Panc1 (cell line): ENCODE results near the gene UGDH. TPM values are rescaled to one million over a fixed set of nuclear protein-coding genes. Genes with fewer than 3 reads are reported as not detected.
A peak's percentile ranks its signal among the peaks of the same experiment; 100 is the strongest.

ENCODE experiments used
- ATAC-seq: fragments of 200-7000 bp; cut with Tn5 transposase; 2 replicates; pipeline ENCODE4 v1.9.1; 2020; ENCODE audit warnings: mild to moderate bottlenecking, moderate library complexity
- BruUV-seq: library from RNA; stranded (reverse); fragments of 400-500 nt; replicated peaks from 2 replicates; lab custom pipeline; 2021; lab: Mats Ljungman, UMichigan
- CTCF ChIA-PET: fragments of 300-600 bp; sonication (Branson Sonifier 250); formaldehyde crosslinking; loops from one replicate; lab custom pipeline; 2022; ENCODE audit warnings: antibody characterized with exemption; lab: Charles Lee
- POLR2A ChIA-PET: fragments of 300-600 bp; sonication (Branson Sonifier 250); formaldehyde crosslinking; loops from one replicate; lab custom pipeline; 2022; ENCODE audit warnings: antibody characterized with exemption; lab: Charles Lee
- DNase-seq: peaks from one replicate; pipeline ENCODE4 v3.0.0-alpha.2; 2010; ENCODE audit warnings: low read depth, low spot score
- H3K27ac ChIP-seq: 2 replicates; pipeline ENCODE4 v1.5.1; 2011; ENCODE audit warnings: mild to moderate bottlenecking, low read length, inconsistent platforms
- H3K27me3 ChIP-seq: fragments of 200-500 bp; sonication (Bioruptor generic); 2 replicates; pipeline ENCODE4 v1.6.0; 2014; ENCODE audit warnings: low read length, inconsistent platforms; ENCODE audit not compliant: control insufficient read depth, insufficient read depth
- H3K36me3 ChIP-seq: fragments of 200-500 bp; sonication (Bioruptor generic); 2 replicates; pipeline ENCODE4 v1.5.1; 2014; ENCODE audit warnings: inconsistent platforms, mild to moderate bottlenecking, low read length, moderate library complexity; ENCODE audit not compliant: control insufficient read depth, insufficient read depth
- H3K4me1 ChIP-seq: 2 replicates; pipeline ENCODE4 v1.5.1; 2011; ENCODE audit warnings: inconsistent platforms, mild to moderate bottlenecking, low read length, moderate library complexity; ENCODE audit not compliant: control insufficient read depth, insufficient read depth
- H3K4me3 ChIP-seq, 2 experiments: 2 replicates each; pipeline ENCODE4 v1.5.1; 2011 to 2012; ENCODE audit warnings: low read depth in 2 of 2, low read length in 2 of 2, mild to moderate bottlenecking in 2 of 2, inconsistent platforms in 1 of 2, moderate library complexity in 1 of 2
- H3K9me3 ChIP-seq: fragments of 200-500 bp; sonication (Bioruptor generic); 2 replicates; pipeline ENCODE4 v1.5.1; 2014; ENCODE audit warnings: low read depth, mild to moderate bottlenecking, inconsistent platforms, low read length, moderate library complexity; ENCODE audit not compliant: control insufficient read depth, insufficient read depth
- POLR2AphosphoS5 ChIP-seq: IDR thresholded peaks from 2 replicates; pipeline ENCODE4 v1.6.1; 2012; ENCODE audit warnings: mild to moderate bottlenecking, low read depth, low read length, moderate library complexity
- SIN3A ChIP-seq: IDR thresholded peaks from 2 replicates; pipeline ENCODE4 v1.6.1; 2012; ENCODE audit warnings: low read depth, mild to moderate bottlenecking, low read length, moderate library complexity, borderline replicate concordance; ENCODE audit not compliant: insufficient read depth
- TCF7L2 ChIP-seq: IDR thresholded peaks from 2 replicates; pipeline ENCODE4 v1.6.1; 2011; ENCODE audit warnings: mild to moderate bottlenecking, low read depth, low read length, inconsistent platforms
- in situ Hi-C: cut with HindIII; loops from 2 replicates; pipeline ENCODE4 v1.10.0; 2016; ENCODE audit warnings: low sequenced_read_pairs, low pct_unique_long_range_greater_than_20kb
- intact Hi-C: fragments of 100-400 bp; cut with micrococcal nuclease; formaldehyde crosslinking; loops from one replicate; pipeline ENCODE4 v1.10.0; 2022; ENCODE audit not compliant: unreplicated experiment
- total RNA-seq: library from RNA; stranded (reverse); gene quantifications from one replicate; pipeline ENCODE4 v1.2.1, GENCODE V29; 2021; ENCODE audit not compliant: unreplicated experiment
- TF ChIP-seq, protein P1 (sequence below): fragments of 450-650 bp; IDR thresholded peaks from 2 replicates; pipeline ENCODE4 v1.5.1; 2017; ENCODE audit warnings: mild to moderate bottlenecking
- TF ChIP-seq, protein P2 (sequence below), 2 experiments: IDR thresholded peaks; 2 replicates each; pipeline ENCODE4 v1.6.1; 2011 to 2012; ENCODE audit warnings: low read depth in 2 of 2, control low read depth in 1 of 2, low read length in 1 of 2, mild to moderate bottlenecking in 1 of 2, moderate library complexity in 1 of 2; ENCODE audit not compliant: insufficient read depth in 1 of 2

Gene UGDH
- total RNA-seq, 1 experiment from 2014 or later = 373 TPM

DNA sequence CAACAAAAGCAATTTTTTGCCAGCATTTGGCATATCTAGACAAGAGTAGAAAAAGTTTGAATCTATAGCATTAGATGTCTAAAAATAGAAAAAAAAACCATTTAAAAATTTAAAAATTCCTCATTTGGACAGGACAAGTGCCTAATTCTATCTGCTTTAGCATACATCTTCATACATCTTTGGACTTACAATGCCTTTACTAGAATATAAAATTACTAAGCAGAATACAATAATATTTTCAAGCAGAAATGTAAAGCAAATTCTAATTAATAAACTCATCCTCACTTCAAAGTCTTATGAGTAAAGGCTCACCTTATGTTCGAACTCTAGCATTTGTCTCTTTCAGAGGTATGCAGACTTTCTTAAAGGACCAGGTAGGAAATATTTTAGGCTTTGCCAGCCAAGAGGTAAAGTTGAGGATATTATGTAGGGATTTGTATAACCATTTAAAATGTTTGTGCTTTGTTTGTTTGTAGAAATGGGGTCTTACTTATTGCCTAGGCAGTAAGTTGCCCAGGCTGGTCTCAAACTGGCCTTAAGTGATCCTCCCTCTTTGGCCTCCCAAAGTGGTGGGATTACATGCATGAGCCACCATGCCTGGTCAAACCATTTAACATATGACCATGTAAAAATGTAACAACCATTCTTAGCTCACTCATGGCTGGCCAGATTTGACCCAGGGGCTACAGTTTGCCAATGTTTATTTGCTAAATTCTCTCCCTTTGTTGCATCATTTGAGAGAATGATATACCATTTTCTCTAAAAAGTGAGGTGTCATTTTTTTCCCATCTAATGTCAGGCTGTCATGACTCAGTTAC, 29.1 kb downstream of the UGDH start:
- H3K27ac ChIP-seq = no peak overlapping the region
- ATAC-seq (no peak), DNase-seq (no peak)
- no peak for TF ChIP-seq SIN3A
- TF ChIP-seq, protein P1, sequence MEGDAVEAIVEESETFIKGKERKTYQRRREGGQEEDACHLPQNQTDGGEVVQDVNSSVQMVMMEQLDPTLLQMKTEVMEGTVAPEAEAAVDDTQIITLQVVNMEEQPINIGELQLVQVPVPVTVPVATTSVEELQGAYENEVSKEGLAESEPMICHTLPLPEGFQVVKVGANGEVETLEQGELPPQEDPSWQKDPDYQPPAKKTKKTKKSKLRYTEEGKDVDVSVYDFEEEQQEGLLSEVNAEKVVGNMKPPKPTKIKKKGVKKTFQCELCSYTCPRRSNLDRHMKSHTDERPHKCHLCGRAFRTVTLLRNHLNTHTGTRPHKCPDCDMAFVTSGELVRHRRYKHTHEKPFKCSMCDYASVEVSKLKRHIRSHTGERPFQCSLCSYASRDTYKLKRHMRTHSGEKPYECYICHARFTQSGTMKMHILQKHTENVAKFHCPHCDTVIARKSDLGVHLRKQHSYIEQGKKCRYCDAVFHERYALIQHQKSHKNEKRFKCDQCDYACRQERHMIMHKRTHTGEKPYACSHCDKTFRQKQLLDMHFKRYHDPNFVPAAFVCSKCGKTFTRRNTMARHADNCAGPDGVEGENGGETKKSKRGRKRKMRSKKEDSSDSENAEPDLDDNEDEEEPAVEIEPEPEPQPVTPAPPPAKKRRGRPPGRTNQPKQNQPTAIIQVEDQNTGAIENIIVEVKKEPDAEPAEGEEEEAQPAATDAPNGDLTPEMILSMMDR = no peak
- TF ChIP-seq, protein P2, sequence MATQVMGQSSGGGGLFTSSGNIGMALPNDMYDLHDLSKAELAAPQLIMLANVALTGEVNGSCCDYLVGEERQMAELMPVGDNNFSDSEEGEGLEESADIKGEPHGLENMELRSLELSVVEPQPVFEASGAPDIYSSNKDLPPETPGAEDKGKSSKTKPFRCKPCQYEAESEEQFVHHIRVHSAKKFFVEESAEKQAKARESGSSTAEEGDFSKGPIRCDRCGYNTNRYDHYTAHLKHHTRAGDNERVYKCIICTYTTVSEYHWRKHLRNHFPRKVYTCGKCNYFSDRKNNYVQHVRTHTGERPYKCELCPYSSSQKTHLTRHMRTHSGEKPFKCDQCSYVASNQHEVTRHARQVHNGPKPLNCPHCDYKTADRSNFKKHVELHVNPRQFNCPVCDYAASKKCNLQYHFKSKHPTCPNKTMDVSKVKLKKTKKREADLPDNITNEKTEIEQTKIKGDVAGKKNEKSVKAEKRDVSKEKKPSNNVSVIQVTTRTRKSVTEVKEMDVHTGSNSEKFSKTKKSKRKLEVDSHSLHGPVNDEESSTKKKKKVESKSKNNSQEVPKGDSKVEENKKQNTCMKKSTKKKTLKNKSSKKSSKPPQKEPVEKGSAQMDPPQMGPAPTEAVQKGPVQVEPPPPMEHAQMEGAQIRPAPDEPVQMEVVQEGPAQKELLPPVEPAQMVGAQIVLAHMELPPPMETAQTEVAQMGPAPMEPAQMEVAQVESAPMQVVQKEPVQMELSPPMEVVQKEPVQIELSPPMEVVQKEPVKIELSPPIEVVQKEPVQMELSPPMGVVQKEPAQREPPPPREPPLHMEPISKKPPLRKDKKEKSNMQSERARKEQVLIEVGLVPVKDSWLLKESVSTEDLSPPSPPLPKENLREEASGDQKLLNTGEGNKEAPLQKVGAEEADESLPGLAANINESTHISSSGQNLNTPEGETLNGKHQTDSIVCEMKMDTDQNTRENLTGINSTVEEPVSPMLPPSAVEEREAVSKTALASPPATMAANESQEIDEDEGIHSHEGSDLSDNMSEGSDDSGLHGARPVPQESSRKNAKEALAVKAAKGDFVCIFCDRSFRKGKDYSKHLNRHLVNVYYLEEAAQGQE (IDR thresholded peaks at IDR 0.05; ENCODE audit: insufficient read depth in 1 of 2, low read depth in 2 of 2, low read length in 1 of 2) = no peak
- no peak for TF ChIP-seq POLR2AphosphoS5
- TF ChIP-seq TCF7L2 = no peak
- ChIA-PET CTCF (no interaction called here), POLR2A (no interaction called here)
- in situ Hi-C loops = no loop called here
- intact Hi-C loops = no loop called here
- H3K27me3 ChIP-seq = no peaks in the 10 kb centered on the region
- H3K36me3 ChIP-seq = peaks cover 23% of the 10 kb centered on the region
- H3K4me3 ChIP-seq = no peak overlapping the region
- H3K9me3 ChIP-seq = no peaks in the 10 kb centered on the region
- BruUV-seq = no TSS peak
- H3K4me1 ChIP-seq = peaks cover 7% of the 10 kb centered on the region; the same call in 1 of the 2 replicates

DNA sequence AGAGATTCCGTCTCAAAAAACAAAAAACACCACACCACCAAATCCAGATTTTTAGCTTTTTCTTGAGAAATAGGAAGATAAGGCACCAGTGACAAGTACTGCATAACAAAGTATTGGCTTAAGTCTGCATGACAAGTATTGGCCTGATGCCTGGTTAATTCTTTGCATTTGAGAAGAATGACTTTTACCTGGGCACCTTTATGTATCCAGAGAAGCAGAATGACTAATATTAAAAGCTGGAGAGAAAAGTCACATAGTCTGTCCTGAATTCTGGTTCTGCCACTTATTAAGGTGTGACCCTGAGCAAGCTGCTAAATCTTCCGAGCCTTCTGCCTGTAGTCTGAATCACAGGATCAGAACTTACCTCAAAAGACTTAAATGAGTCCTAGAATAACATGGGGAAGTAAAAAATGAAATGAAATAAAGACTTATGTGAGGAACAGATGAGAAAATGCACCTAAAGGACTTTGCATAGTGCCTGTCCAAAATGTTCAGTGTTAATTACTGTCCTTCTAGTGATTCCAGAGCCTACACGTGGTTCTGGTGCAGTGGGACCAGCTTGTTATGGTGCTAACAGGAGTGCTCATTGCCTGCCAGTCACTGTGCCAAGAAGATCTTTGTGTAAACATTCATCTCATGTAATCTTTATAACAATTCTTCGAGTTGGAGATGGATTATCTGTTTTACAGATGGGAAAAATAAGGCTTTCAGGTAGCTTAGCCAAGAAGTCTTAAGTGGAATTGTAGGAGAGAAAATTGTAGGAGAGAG, 31.6 kb downstream of the UGDH start:
- H3K27me3 ChIP-seq = no peaks in the 10 kb centered on the region
- in situ Hi-C loops (no loop called here), intact Hi-C loops (no loop called here)
- TF ChIP-seq POLR2AphosphoS5 = peak; percentile 61; the same call in 1 of the 2 replicates
- TF ChIP-seq, protein P2 (IDR thresholded peaks at IDR 0.05; ENCODE audit: insufficient read depth in 1 of 2, low read depth in 2 of 2, low read length in 1 of 2) = no peak
- TF ChIP-seq, protein P1 = no peak
- ATAC-seq (peak; percentile 53), DNase-seq (no peak)
- POLR2A ChIA-PET = interaction anchor here (0.6 kb wide), 1 partner anchor 64 kb away, joined by 6 read pairs; no protein-coding TSS in a partner anchor
- BruUV-seq = no TSS peak
- peaks cover 16% of the 10 kb centered on the region; the same call in 1 of the 2 replicates for H3K36me3 ChIP-seq
- H3K9me3 ChIP-seq = no peaks in the 10 kb centered on the region
- CTCF ChIA-PET = no interaction called here
- no peak overlapping the region for H3K4me3 ChIP-seq
- H3K4me1 ChIP-seq = peaks cover 7% of the 10 kb centered on the region; the same call in 1 of the 2 replicates
- H3K27ac ChIP-seq = no peak overlapping the region
